ENCODE measurements around the gene MRGPRX4.

GRCh38 chr11:18137186-18137800 is 35.3 kb upstream of the MRGPRX4 start:
- TF ChIP-seq CTCF (IDR thresholded peaks at IDR 0.05; ENCODE audit: insufficient read depth, low read depth, low read length): no peak
- no peak for TF ChIP-seq EZH2 (IDR thresholded peaks at IDR 0.05; ENCODE audit: insufficient read depth, low read length)

Measured in astrocyte (in vitro differentiated cells and primary cell).